Measurements from ENCODE around the gene BMPR1A.
"Not testable (repeated sequence)": the region's sequence is repeated elsewhere in the genome, so short reads cannot be mapped to it uniquely, and the experiment has no call there.

The BMPR1A gene

DNA sequence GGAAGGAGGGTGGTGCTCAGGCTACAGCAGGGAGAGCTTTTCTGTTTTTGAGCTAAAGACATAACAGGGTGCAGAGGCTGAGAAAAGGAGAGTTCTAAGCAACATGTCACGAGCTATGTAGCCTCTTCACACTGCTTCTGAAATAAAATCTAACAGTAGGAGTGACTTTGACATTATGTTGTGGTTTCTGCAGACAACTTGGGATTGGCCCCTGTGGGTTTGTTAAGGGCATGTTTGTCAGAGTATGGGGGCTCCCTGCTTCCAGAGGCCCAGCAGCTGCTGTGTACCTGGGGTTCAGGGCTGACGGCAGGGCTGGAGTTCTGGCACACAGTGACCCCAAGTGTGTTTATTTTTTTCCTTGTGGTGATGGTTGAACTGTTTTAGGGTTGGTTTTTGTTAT is 176.3 kb downstream of the BMPR1A start:
- no peak overlapping the region for H3K4me3 ChIP-seq (ENCODE audit: low read depth, low read length)

DNA sequence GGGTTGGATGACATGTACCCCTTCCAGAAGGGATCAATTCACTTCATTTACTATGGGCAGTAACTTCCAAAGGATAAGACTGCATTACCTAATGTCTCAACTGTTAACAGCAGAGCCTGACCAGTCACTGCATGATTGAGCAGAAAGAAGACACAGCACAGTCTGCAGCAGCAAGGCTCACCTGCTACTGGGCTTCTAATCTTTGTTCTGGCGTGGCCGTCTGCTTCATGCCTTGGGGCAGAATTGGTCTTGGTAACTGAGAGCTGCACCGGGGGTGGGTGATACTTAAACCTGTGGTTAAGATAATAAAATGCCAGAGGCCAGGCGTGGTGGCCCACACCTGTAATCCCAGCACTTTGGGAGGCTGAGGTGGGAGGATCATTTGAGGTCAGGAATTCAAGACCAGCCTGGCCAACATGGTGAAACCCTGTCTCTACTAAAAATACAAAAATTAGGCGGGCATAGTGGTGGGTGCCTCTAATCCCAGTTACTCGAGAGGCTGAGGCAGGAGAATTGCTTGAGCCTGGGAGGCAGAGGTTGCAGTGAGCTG is 177.8 kb downstream of the BMPR1A start:
- not testable (repeated sequence) for H3K4me3 ChIP-seq (ENCODE audit: low read depth, low read length)

DNA sequence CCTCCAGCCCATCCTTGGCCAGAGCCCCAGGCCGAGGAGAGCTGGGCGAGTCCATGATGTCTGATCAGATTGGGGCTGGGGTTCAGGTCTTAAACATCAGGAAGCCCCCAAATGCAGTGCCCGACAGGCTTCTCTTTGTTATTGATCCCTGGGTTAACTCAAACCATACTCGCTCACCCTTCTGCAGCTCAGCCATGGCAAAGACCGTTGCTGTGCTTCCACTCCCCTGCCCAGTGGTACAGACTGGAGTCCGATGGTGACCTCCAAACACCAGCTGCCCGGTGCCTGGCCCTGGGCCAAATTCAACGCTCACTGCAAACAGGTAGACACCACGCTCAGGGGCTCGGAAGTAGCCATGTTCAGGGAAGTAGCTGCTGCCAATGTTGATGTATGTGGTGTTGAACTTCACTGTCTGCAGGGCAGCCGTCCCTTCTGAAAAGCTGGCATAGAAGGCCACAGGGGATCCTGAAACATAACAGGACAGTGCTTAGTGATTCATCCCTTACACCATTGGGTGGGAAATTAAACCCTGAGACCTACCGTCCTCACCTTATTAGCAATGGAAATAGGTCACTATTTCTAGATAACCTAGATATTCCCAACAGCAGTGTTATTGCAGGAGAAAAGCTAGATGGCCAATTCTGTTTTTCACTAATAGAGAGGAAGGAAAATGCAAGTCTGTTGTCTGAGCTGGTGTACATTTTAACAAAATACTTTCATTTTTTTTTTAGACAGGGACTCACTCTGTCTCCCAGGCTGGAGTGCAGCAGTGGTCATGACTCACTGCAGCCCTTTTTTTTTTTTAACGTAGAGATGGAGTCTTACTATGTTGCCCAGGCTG is 180.5 kb downstream of the BMPR1A start:
- H3K4me3 ChIP-seq (ENCODE audit: low read depth, low read length), result no peak overlapping the region

DNA sequence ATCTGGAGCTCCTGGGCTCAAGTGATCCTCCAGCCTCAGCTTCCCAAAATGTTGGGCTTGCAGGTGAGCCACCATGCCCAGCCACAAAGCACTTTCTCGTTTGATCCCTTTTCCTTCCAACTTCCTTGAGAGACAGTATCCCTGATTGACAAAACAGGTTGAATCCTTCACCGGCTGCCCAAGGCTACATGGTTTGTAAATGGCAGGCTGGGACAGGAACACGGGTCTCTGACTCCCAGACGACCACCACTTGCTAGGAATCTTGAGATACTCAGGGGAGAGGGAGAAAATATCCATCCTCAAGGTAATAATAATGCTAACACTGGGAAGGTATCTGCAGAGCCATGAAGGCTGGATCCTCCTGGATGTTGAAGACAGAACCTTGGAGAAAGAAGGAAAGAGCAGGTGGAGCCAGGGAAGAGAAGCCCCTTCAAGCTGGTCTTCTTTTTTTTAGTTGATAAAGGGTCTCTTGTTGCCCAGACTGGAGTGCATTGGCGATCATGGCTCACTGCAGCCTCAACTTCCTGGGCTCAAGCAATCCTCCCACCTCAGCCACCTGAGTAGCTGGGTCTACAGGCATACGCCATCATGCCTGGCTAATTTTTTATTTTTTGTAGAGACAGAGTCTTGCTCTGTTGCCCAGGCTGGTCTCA is 181.2 kb downstream of the BMPR1A start:
- no peak overlapping the region for H3K4me3 ChIP-seq (ENCODE audit: low read depth, low read length)

DNA sequence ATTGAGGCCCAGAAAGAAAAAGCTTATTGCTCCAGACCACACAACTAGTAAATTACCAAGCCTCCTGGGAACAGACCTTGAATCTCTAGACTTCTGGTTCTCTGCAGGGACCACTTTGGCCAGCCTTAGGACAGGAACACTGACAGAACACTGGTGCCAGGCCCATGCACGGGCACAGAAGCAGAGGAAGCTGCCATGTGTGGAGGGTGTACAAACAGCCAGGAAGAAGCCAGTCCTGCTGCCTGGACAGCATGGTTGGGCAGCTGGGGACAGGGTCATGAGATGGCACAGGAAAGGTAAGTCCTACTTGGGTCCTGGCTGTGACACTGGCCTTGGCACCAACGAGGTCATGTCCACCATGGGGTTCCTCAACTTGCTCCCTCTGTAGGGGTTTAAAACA is 181.8 kb downstream of the BMPR1A start:
- H3K4me3 ChIP-seq (ENCODE audit: low read depth, low read length), result no peak overlapping the region

DNA sequence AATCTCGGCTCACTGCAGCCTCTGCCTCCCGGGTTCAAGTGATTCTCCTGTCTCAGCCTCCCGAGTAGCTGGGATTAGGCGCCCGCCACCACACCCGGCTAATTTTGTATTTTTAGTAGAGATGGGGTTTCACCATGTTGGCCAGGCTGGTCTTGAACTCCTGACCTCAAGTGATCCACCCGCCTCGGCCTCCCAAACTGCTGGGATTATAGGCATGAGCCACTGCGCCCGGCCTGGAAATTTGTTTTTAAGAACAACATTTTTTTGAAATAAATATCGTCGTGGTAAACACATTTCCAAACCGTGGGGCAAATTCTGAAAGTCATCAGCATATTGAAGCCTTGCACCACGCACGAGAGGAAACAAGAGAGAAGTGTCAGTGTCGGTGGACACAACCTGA is 183.7 kb downstream of the BMPR1A start:
- not testable (repeated sequence) for H3K4me3 ChIP-seq (ENCODE audit: low read depth, low read length)

DNA sequence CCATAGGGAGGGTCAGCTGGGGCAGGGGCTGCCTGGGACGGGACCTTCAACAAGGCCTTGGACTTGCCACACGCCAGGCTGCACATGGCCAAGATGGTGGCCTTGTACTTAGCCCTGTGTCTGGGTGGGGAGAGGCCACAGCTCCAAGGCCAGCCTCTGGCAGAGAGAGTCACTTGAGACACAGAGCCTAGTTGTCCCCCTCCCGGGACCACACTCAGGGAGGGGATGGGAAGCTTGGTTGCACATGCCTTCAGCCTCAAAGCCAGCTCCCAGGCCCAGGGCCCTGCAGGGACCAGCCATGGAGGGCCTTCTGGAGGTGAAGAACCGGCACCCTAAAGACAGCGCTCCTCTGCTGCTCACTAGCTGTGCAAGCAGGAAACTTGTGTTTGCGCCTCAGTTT is 184.3 kb downstream of the BMPR1A start:
- no peak overlapping the region for H3K4me3 ChIP-seq (ENCODE audit: low read depth, low read length)

DNA sequence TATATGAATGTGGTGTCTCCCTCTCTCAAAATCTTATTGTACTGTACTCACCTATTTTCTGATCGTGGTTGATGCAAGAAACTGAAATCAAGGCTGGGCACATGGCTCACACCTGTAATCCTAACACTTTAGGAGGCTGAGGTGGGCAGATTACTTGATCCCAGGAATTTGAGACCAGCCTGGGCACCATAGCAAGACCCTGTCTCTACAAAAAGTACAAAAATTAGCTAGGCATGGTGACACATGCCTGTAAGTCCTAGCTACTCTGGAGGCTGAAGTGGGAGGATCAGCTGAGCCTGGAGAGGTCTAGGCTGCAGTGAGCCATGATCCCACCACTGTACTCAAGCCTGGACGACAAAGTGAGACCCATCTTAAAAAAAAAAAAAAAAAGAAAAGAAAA is 185.0 kb downstream of the BMPR1A start:
- no peak overlapping the region for H3K4me3 ChIP-seq (ENCODE audit: low read depth, low read length)

DNA sequence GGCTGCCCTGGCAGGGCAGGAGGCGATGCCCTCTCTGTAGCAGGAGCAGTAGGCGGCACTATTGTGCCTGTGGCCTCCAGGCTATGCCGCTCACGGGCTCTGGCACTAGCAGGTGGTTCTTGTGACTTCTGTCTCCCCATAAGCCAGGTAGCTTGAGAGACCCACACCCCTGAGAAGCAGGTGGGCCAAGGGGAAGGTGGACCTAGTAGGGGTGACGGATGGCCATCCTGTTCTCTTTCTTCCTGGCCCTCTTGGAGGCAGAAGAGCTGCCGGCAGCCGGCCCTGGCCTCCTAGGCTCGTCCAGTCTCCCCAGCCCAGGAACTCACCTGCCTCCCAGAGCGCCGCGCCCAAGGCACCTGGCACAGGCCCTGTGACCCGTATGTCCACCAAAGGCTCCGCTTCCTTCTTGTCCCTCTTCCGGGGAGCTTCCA is 185.6 kb downstream of the BMPR1A start:
- no peak overlapping the region for H3K4me3 ChIP-seq (ENCODE audit: low read depth, low read length)

DNA sequence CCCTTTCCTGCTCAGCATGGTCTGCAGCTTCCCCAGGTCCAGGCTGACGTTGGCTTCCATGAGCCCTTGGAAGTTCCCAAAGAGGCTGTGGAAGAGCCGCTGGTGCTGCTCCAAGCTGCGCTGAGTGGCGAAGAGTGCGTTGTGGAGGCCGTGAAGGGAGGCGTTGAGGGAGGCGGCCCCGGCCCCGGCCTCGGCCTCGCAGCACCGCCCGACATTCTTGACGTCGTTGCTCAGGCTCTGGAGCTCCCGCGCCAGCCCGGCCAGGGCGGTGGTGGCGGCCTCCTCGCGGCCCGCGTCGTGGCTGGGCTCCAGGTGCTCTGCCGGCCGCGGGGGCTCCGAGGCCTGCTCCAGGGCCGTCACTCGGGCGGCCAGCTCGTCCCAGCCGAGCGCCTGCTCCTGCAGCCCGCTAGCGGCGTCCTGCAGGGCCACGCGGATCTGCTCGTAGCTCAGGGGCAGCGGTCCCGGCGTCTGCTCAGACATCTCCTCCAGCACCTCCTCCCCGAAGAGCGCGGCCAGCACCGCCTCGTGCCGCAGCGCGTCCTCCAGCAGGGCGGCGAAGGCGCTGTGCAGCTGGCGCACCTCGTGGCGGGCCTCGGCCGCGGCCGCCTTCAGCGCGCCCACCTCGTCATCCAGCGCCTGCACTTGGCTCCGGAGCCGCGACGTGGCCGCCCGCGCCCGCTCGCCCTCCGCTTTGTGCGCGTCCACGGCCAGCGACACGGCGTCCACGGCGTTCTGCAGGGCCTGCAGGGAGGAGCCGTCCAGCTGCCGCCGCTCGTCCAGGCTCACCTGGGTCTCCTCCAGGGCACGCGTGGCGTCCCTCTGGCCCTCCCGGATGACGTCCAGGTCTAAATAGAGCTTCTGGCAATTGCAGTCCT is 186.3 kb downstream of the BMPR1A start:
- no peak overlapping the region for H3K4me3 ChIP-seq (ENCODE audit: low read depth, low read length)

DNA sequence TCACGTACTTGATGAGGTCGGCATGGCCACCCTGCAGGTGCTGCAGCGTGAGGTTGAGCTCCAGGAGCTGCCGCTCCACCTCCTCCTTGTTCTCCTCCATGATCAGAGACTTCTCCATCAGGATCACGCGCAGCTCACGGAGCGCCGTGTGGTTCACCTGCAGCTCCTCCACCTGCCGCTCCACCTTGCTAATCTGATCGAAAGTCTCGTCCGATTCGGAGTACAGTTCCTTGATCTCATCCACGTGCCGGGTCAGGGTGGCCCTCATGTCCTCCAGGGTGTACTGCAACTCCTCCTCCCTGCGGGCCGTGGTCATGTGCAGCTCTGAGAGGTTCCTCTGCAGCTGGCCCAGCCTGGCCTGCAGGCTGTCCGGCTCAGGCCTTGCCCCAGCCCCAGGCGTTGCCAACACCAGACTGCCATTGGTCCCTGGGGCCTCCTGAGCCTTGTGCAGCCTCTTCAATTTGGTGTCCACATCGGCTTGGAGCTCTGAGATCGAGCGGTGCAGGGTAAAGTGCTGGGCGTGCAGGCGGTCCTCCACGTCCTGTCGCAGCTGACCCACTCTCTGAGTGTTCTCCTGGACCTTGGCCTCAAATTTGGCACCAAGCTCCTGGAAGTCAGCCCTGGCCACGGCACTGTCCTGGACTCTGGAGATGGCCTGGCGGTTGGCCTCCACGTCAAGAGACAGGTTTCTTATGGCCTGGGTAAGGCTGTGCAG is 187.1 kb downstream of the BMPR1A start:
- no peak overlapping the region for H3K4me3 ChIP-seq (ENCODE audit: low read depth, low read length)

DNA sequence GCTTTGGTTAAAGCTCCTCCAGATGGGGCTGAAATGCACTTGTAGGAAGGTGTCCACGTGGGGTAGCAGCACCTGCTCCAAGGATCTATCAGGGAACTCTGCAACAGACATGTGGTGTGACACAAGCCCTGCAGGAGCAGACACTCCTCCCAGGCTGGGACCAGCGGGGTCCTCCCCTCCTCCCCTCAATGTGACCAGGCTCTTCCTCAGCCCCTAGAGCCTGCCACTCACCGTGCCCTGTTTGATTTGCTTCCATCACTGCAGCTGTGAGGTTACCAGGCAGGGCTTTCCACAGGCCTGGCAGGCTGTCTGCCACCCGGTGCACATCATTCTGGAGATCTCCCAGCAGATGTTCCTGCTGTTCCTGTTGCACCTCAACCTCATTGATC is 187.6 kb downstream of the BMPR1A start:
- no peak overlapping the region for H3K4me3 ChIP-seq (ENCODE audit: low read depth, low read length)

DNA sequence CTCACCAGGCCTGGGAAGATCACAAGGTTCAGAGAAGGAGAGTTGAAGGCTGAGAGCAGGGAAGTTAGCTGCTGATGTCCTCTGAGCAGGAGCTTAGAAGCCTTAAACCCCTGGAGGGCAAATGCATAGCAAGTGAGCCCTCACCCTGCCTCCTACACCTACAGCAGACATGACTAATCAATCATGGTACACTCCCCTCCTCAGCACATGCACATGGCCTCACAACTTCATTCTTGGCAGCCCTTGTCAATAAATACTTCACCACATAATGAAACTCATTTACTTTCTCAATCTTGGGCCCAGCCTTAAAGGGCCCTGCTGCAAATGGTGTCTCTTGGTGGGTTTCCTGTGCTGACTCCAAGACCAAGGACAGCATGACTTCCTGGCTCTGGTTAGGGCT is 188.1 kb downstream of the BMPR1A start:
- no peak overlapping the region for H3K4me3 ChIP-seq (ENCODE audit: low read depth, low read length)

DNA sequence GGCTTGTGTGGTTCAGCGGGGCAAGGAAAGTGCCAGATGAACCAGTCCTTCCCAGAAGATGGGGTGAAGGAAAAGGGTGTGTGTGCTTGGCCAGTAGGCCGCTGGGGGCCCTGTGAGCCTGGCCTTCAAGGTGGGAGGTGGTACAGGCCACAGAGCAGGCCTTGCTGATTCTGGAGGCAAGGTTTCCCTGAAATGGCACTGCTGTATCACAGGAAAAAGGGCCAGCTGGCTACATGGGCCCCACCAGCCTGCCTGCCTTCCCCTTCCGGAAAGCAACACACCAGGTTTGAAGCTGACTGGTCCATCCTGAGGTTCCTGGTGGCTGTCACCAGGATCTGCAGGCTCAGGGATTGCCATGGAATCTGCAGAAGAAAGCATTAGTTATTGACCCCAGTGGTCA is 188.5 kb downstream of the BMPR1A start:
- no peak overlapping the region for H3K4me3 ChIP-seq (ENCODE audit: low read depth, low read length)

DNA sequence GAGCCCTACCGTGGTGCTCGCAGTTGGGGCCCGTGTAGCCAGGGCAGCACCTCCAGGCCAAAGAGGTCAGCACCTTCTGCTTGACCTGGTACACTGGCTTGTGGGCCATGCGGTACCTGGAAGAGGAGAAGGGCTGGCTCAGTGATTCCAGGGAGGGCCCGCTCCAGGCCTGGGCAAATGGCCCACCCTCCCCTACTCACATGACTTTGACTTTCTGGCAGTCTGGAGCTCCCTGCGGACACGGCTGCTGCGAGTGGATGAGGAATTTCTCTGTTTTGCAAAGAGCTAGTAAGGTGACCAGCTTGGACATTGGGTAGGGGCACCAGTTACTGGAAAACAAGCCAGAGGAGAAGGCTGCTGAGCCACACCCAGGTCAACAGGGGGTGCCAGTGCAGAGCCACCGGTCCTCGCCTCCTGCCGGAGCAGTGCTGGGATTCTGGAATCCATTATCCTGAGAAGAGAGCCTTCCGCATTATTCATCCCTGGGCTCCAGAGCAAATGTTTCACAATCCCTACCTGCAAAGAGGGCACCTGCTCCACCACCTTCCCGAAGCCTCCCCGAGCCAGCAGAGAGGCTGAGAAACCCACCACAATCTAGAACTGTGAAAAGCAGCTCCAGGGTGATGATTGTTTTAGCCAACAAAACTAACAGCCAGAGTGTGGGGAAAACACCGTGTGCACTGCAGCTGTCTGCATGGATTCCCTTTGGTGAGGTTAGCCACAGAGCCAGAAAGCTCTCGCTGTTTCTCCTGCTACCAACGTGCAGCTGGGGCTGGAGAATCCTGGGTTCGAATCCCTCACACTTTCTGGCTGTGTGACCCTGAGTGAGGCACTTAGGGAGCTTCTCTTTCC is 189.2 kb downstream of the BMPR1A start:
- no peak overlapping the region for H3K4me3 ChIP-seq (ENCODE audit: low read depth, low read length)

DNA sequence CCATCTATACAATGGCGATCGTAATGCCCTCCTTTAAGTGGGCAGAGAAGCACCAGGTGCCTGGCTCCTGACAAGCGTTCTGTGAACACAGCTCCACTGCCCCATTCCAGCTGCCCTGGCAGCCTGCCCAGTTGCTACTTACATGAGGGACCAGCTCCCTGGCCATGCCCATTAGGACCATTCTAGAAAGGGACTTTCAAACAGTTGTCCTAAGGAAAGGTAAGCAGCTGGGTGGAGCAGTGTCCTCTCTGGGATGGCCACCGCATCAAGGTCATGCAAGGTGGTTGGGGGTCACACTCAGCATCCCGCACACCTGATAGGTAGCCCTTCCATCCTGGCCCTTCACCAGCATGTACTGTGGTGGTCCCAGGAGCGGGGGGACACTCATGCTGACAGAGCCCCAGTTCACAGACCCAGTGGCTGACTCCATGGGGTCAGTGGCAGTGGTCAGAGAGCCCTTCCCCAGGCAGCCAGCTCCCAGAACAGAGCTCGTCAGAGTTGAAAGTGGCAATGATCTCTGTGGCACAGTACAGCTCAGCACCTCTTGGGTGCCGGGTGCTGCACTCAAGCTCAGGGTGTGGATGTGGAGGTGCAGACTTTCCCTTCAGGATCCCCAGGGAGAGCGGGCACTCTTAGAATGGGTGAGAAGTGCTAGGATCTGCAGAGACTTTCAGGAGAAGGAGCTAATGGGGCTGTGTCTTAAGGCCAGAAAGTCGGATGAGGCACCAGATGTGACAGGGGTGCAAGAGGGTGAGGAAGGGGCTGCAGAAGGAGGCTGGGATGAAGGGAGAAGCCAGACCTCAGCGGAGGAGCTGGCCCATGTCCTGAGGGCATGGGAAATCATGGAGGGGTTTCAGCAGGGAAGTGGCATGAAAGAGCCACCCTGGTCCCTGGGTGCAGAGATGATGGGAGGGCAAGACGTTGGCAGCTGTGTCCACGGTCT is 190.1 kb downstream of the BMPR1A start:
- no peak overlapping the region for H3K4me3 ChIP-seq (ENCODE audit: low read depth, low read length)

DNA sequence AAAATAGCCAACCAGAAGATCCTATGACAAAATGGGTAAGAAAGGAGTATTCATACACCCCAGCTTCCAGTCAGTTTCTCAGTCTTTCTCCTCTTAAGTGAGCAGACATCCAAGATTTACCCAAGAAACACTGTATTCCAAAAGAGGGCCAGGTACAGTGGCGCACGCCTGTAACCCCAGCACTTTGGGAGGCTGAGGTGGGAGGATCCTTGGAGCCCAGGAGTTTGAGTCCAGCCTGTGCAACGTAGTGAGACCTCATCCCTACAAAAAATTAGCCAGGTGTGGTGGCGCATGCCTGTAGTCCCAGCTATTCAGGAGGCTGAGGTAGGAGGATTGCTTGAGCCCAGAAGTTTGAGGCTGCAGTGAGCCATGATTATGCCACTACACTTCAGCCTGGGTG is 191.4 kb downstream of the BMPR1A start:
- not testable (repeated sequence) for H3K4me3 ChIP-seq (ENCODE audit: low read depth, low read length)

DNA sequence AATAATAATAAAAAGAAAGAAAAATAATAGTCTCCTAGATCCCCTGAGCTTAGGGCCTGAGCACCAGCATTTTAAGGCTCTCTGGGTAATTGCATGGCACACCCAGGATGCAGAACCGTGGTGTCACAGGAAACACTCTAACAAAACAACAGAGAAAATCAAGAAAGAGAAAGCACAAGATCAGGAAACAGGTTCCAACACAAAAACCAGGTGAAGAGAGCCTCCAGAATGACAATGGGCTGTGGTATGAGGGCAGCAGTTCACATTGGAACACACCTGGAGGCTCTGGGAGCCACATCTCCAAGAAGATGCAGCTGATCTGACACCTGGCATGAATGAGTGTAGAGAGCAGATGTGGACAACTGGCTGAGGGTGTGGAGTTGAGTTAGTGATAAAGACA is 193.9 kb downstream of the BMPR1A start:
- H3K4me3 ChIP-seq (ENCODE audit: low read depth, low read length), result no peak overlapping the region

All from iPS-11a (cell line).